Measurements from ENCODE around the gene PARVB.
A peak's percentile ranks its signal among the peaks of the same experiment; 100 is the strongest.

Gene PARVB

GRCh38 chr22:44163536-44163935, 139.4 kb downstream of the PARVB start:
- DNase-seq (ENCODE audit: low read depth): no peak

- no peak for DNase-seq (ENCODE audit: low read depth)
Observed at GRCh38 chr22:44164031-44164430, 139.9 kb downstream of the PARVB start.

DNA sequence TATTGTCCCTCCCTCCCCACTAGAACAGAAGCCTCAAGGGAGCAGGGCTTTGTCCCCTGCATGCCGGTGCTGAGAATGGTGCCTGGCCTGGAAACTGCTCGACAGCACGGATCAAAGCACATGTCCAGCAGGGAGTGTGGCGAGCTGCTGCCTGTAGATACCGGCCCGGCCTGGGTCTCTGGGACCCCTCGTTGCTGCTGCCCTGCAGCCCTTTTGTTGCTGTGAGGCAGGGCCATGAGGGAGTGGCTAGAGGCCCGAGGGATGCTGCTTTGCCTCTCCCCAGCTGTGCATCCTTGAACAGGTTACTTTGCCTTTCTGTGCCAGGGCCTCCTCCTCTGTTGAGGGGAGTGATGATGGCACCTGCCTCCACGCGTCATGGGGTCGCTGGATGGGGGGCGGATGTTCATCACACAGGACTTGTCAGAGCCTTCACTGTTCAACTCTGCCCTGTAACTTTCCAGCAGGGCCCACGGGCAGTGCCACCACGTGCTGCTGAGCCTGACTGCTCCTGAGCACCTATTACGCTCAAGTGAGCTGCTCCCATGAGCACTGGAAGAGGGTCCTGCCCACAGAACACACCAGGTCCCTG, 141.3 kb downstream of the PARVB start:
- DNase-seq (ENCODE audit: low read depth): no peak

DNA sequence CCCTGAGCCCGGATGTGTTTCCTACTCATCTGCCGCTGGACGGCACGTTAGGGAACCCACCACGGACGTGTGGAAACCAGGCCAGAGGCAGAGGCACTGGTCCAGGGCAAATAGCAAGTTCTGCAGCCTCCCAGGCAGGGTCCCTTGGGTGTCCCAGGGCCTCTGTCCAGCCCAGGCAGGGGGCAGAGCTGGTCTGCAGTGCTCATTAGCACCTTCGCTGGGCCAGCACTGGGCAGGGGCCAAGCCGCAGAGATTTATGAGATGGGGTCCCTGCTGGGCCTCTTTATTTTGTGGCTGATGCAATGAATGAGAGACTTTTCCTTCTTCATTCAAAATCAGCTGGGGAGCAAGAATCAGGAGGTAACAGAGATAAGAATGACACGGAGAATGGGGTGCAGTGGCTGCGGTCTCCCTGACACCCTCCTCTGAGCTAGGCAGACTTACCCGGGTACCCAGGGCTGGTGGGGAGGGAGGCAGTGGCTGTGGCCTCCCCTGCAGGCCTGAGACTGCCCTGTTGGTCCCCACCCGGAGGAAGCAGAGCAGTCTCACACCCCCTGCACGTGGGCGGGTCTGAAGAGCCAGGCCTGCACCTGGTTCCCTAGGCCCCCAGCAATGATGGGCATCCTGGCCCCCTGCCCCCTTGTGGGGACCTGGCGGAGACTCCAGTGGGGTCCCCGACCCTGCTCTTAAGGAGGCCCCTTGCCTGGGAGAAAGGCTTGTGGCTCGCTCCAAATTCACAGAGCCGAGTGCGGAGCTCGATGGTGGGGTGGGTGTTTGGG, 142.6 kb downstream of the PARVB start:
- DNase-seq (ENCODE audit: low read depth): no peak

- no peak for DNase-seq (ENCODE audit: low read depth)
Observed at GRCh38 chr22:44167501-44167900, 143.4 kb downstream of the PARVB start.

GRCh38 chr22:44168206-44168605, 144.1 kb downstream of the PARVB start:
- no peak for DNase-seq (ENCODE audit: low read depth)

GRCh38 chr22:44170470-44170869, 146.4 kb downstream of the PARVB start:
- DNase-seq (ENCODE audit: low read depth): no peak

DNA sequence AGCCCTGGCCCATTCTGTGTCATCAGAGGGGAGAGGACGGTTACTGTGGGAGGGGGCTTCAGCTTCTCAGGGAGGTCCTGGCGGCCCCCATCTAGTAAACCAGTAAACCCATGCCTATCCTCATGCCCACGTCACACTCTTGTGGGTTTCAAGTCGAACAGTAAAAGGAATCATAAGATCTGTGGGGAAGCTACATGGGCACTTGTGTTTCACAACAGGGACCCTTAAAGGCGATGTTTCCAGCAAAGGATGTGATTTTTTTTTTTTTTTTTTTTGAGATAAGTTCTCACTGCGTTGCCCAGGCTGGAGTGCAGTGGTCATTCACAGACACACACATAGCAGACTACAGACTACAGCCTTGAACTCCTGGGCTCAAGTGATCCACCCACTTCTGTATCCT, 147.5 kb downstream of the PARVB start:
- DNase-seq (ENCODE audit: low read depth): no peak

DNA sequence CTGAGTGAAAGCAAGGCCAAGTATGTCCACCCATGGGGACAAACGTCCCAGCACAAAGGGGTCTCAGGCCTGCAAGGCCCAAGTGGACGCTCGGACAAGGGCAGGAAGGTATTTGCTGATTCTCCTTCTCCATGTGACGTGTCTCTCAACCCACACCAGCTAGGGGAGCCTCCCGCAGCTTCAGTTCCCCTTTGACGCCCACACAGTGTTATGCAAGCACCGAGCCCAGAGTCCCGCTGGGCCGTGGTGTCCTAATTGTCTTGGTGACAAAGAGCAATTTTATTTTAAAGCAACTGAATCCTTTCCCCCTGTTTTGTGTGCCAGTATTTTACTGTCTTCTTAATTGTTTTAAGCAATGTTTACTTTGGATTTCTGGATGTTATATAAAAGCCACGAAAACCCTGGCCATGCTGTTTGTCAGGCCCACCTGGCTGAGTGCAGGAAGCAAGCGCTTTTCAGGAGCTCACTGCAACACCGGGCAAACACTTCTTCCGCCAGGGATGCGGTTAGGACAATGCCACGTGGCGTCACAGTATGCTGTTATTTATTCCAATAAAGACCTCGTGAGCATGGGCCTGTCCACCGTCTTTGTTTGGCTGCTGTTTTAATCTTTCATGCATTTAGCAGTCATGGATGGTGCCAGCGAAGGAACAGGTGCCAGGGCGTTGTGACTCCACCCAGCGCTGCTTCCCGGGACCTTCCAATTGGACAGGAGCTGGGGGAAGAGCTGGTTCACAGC, 148.4 kb downstream of the PARVB start:
- DNase-seq (ENCODE audit: low read depth): no peak

- DNase-seq (ENCODE audit: low read depth): no peak
Observed at GRCh38 chr22:44173154-44173553, 149.1 kb downstream of the PARVB start.

GRCh38 chr22:44175676-44176075, 151.6 kb downstream of the PARVB start:
- DNase-seq (ENCODE audit: low read depth): no peak

- DNase-seq (ENCODE audit: low read depth): no peak
Observed at GRCh38 chr22:44179196-44179988, 155.3 kb downstream of the PARVB start.

- DNase-seq (ENCODE audit: low read depth): no peak
Observed at GRCh38 chr22:44179989-44180705, 156.0 kb downstream of the PARVB start.

- DNase-seq (ENCODE audit: low read depth): no peak
Observed at GRCh38 chr22:44180706-44181032, 156.6 kb downstream of the PARVB start, which contains the start of gene PARVG. Gene PARVG (plus strand): TSS chr22:44180925. CDS start chr22:44183330, 2,405 bp downstream.

GRCh38 chr22:44181033-44181911, 157.2 kb downstream of the PARVB start:
- peak; percentile 54 for DNase-seq (ENCODE audit: low read depth)

DNA sequence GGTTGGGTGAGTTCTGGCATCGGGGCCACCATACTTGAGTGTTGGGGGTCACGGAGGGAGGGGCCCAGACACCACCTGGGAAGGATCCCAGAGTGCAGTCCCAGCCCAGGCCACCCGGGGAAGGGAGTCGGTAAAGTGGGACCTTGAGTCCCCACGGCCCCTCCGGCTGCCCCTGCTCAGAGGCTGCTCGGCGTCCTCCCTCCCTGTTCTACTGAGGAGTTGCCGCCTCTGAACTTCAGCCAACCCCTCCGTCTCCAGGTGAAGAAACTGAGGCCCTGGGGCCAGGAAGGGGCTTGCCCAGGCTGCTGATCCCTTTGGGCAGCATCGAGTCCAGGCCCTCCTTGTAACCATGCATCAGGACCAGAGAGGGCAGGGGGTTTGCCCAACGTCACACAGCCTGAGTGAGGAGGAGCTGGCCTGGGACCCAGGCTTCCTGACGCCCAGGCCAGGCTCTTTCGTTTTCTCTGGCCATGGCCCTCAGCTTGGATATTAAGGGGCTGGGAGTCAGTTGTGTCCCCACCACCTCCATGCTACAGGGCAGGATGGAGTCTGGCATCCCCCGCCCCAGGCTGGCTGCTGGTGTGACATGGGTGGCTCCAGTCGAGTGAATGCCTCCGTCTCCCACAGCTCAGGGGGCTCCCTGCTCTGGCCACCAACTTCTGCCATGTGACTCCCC, 157.9 kb downstream of the PARVB start:
- no peak for DNase-seq (ENCODE audit: low read depth)

GRCh38 chr22:44182588-44183286, 158.6 kb downstream of the PARVB start:
- DNase-seq (ENCODE audit: low read depth): peak; percentile 13

GRCh38 chr22:44183287-44183588, 159.1 kb downstream of the PARVB start:
- no peak for DNase-seq (ENCODE audit: low read depth)

DNA sequence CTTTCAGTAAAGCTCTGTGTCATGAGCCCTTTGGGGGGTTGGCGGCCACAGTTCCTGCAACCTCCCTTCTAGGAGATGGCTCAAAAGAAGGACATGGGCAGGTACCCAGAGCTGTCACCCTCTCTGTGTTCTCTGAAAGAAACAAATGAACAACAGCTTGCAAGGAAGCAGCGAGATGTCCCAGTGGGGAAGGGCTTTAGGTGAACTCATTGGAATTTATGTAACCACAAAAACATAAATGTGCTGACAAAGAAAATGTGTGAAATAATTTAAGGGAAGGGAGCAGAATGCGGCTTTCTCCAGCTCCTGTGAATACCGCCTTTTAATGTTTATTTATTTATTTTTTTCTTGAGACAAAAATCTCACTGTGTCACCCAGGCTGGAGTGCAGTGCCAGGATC, 159.9 kb downstream of the PARVB start:
- no peak for DNase-seq (ENCODE audit: low read depth)
